ENCODE measurements around the gene WDR6.
A peak's percentile ranks its signal among the peaks of the same experiment; 100 is the strongest.
"Not testable (repeated sequence)": the region's sequence is repeated elsewhere in the genome, so short reads cannot be mapped to it uniquely, and the experiment has no call there.

Gene WDR6

GRCh38 chr3:48993834-48994233 lies 13.4 kb upstream of the WDR6 start:
- no peak for DNase-seq

DNA sequence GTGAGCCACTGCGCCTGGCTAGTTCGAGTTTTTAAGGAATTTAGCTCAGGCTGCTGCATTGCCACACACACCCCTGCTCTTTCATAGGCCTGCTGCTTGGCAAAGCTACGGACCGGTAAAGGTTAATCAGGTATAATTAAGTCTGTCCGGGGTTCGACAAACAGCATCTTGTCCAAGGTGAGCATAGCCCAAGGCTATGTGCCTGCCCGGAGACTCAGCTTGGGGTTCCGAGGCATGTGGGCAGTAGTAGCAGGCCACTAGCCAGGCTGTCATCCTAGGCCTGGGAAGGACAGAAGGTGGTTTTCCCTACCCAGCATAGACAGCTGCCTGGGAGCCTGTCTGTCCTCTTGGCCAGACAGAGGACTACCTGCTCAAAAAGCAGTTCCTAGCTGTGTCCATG lies 10.6 kb upstream of the WDR6 start:
- no peak for DNase-seq

- DNase-seq: no peak
These were observed 10.0 kb upstream of the WDR6 start for GRCh38 chr3:48997102-48997635.

DNA sequence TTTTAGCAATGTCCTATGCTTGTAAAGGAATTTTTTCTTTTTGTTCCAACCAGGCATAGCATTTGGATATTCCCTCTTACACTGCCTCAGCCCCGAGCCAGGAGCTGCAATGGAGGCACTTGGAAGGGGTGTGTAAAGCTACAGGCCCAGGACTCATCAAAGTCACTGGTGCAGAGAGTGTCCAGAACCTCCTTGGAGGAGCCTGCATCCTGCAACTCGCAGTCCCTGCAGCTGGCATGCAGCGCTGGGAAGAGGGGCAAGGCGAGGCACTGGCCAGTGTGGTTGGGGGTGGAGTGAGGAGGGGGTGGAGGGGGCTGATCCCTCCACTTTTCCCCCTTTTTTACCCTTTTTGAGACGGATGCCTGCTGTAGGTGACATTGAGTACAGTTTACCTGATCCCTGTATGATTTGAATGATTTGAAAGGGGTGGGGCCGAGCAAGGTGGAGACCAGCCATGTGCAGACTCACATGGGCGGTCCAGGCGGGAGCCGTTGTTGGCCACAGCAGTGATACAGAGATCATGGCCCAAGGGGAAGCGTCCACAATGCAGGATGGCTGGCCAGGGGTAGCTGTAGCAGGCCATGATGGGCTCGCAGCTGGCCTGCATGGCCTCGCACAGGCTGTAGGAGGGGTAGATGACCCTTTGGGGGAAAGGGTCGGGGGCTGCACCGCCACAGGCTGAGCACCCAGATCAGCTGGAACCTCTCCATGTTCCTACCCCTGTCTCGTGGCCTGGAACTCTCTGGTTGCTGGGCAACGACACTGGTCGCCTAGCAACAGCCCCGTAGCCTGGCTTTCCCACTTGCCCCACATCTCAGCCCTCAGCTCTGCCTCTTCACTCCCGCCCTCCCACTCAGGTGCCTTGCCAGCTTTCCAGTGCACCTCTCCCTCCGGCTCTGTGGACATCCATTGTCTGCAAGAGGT lies 9.2 kb upstream of the WDR6 start:
- no peak for DNase-seq

GRCh38 chr3:48999085-48999858 lies 7.9 kb upstream of the WDR6 start:
- DNase-seq: no peak

DNA sequence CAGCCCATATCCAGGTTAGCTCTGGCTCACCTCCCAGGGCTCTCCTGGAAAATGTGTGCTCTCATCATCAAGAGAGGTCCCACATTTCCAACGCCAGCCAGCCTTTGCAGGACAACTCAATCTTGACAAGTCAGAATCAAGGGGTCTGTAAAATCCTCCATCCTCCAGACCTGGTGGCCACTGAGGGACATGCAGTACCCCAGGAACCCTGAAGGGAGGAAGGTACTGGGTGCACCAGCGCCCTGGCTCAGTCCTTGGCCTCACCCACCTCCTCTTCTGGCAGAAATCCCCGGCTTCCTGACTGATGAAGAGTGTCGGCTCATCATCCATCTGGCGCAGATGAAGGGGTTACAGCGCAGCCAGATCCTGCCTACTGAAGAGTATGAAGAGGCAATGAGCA lies 6.0 kb upstream of the WDR6 start:
- DNase-seq: no peak

- DNase-seq: no peak
These were observed 2.6 kb upstream of the WDR6 start for GRCh38 chr3:49004352-49005302.

DNA sequence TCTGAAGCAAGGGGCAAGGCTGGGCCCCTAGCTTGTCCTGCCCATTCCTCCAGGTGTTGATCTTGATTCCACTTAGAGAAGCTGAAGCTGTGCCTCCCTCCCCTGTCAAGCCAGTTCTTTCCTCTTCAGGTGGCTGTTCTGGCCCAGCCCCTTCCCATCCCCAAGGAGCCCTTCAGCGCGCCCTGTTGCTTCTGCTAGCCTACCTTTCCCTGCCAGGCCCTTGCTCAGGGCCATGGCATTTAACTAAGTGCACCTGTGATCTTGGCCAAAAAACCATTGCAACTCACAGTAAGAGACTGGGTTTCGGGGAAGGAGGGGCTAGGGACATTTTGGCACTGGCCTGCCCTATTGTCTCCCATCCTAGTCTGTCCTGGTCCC lies 1.9 kb upstream of the WDR6 start:
- no peak for DNase-seq

- DNase-seq: no peak
These were observed 1.2 kb upstream of the WDR6 start for GRCh38 chr3:49005998-49006397.

DNA sequence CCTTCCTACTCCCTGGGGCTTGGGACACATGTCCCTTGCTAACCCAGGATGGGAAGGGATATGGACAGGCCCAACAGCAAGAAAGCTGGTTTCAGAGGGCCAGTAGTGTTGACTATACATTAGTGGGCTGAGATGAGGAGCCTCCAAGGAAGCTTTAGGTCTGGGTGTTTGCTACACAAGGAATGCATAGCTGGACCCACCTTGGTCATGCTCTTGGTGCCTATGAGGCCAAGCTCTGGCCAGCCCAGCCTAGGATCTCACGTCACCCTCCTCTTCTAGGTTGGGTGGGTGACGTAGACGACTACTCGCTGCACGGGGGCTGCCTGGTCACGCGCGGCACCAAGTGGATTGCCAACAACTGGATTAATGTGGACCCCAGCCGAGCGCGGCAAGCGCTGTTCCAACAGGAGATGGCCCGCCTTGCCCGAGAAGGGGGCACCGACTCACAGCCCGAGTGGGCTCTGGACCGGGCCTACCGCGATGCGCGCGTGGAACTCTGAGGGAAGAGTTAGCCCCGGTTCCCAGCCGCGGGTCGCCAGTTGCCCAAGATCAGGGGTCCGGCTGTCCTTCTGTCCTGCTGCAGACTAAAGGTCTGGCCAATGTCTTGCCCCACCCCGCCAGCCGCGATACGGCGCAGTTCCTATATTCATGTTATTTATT lies 653 bp upstream of the WDR6 start:
- no peak for DNase-seq

DNA sequence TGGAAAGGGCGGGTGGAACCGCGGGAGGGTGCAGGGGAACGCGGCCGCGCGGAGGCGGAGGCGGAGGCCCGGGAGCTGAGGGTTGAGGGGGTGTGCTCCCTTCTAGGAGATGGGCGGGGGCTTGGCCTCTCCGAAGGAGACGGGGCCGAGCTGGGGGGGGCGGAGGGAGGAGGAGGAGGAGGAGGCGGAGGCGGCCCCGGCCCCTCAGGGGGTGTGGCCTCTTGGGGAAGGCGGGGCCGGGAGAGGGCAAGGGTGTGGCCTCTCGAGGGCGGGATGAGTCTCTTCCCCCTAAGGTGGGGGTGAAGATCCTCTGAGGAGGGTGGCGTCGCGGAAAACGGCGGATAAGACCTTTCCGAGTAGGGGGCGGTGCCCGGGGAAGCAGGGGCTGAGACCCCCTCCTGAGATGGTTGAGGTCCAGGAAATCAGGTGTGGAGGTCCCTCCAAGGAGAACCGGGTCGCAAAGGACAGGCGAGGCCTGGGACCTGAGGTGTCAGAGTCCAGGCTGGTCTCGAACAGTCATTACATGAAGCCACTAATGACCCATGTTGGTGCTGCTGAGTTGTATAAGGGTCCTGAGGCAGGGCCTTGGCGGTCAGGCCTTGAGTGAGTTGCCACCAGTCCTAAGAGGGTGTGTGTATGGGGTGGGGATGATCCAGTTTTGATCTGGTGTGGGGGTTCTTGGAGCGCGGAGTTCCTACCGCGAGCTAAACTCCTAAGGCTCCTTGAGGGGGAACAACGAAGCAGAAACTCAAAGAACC lies 759 bp downstream of the WDR6 start:
- peak; percentile 91 for DNase-seq

DNA sequence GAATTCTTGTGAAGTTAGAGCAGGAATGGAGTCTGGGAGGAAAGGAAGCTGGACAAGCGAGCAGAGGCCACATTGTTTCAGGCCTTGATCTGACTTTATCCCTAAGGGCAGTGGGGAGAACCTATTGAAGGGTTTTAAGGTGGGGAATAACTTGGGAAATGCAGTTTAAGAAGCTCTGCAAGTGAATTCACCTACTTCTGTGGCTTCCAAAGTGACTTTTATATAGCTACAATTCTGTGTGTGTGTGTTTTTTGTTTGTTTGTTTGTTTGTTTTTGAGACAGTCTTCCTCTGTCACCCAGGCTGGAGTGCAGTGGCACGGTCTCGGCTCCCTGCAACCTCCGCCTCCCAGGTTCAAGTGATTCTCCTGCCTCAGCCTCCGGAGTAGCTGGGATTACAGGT lies 1.4 kb downstream of the WDR6 start:
- not testable (repeated sequence) for DNase-seq

DNA sequence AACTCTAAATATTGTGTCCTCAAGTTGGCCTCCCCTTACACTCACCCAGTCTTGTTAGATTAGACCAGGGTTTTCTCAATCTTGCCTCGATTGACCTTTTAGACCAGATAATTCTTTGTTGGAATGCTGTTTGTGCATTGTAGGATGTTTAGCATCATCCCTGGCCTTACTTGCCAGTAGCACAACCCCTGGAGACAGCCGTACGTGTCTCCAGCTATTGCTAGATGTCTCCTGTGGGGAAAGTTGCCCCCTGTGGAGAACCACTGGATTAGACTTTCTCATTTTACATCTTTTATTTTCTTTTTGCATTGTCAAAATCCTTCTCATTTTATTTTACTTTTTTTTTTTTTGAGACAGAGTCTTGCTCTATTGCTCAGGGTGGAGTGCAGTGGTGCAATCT lies 2.2 kb downstream of the WDR6 start:
- no peak for DNase-seq

DNA sequence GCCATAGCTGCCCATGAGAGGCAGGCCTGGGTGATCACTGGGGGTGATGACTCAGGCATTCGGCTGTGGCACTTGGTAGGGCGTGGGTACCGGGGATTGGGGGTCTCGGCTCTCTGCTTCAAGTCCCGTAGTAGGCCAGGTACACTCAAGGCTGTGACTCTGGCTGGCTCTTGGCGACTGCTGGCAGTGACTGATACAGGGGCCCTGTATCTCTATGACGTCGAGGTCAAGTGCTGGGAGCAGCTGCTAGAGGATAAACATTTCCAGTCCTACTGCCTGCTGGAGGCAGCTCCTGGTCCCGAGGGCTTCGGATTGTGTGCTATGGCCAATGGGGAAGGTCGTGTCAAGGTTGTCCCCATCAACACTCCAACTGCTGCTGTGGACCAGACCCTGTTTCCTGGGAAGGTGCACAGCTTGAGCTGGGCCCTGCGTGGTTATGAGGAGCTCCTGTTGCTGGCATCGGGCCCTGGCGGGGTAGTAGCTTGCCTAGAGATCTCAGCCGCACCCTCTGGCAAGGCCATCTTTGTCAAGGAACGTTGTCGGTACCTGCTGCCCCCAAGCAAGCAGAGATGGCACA lies 5.3 kb downstream of the WDR6 start:
- DNase-seq: no peak

GRCh38 chr3:49013113-49013737 lies 6.0 kb downstream of the WDR6 start:
- no peak for DNase-seq

GRCh38 chr3:49013738-49014660 lies 6.8 kb downstream of the WDR6 start:
- DNase-seq: peak; percentile 59

GRCh38 chr3:49015072-49015471 lies 7.9 kb downstream of the WDR6 start:
- no peak for DNase-seq

- DNase-seq: no peak
These were observed 8.6 kb downstream of the WDR6 start for GRCh38 chr3:49015765-49016164.
